Mesenchymal stem cell (in vitro differentiated cells and primary cell): ENCODE results near the gene SDK2.

Experiments
- DNase-seq: peaks from one replicate; pipeline ENCODE4 v3.0.0-alpha.2; 2013
- H2AFZ ChIP-seq: one replicate; pipeline ENCODE4 v1.6.1; 2013; ENCODE audit warnings: low read depth, mild to moderate bottlenecking, control low read depth, inconsistent platforms, low read length, moderate library complexity
- H2AK5ac ChIP-seq: 2 replicates; pipeline ENCODE4 v1.6.1; 2013; ENCODE audit warnings: low read length, moderate library complexity, mild to moderate bottlenecking, inconsistent platforms; ENCODE audit not compliant: severe bottlenecking
- H2BK120ac ChIP-seq: one replicate; pipeline ENCODE4 v1.6.1; 2013; ENCODE audit warnings: low read depth, mild to moderate bottlenecking, inconsistent platforms, low read length, moderate library complexity
- H2BK12ac ChIP-seq, 2 experiments: one replicate each; pipeline ENCODE4 v1.6.1; 2013; ENCODE audit warnings: inconsistent platforms in 2 of 2, low read length in 2 of 2, mild to moderate bottlenecking in 2 of 2, moderate library complexity in 2 of 2, control low read depth in 1 of 2
- H2BK15ac ChIP-seq: one replicate; pipeline ENCODE4 v1.6.1; 2013; ENCODE audit warnings: mild to moderate bottlenecking, low read depth, inconsistent platforms; ENCODE audit not compliant: poor library complexity, severe bottlenecking
- H2BK5ac ChIP-seq: 2 replicates; pipeline ENCODE4 v1.6.1; 2013; ENCODE audit warnings: low read depth, mild to moderate bottlenecking, low read length, control low read depth, inconsistent platforms; ENCODE audit not compliant: poor library complexity, severe bottlenecking
- H3K14ac ChIP-seq, 2 experiments: one replicate each; pipeline ENCODE4 v1.6.1; 2013; ENCODE audit warnings: inconsistent platforms in 2 of 2, low read length in 2 of 2, control low read depth in 1 of 2, mild to moderate bottlenecking in 1 of 2, moderate library complexity in 1 of 2
- H3K18ac ChIP-seq, 2 experiments: one replicate each; pipeline ENCODE4 v1.6.1; 2013; ENCODE audit warnings: inconsistent platforms in 2 of 2, low read length in 2 of 2, control low read depth in 1 of 2, low read depth in 1 of 2, mild to moderate bottlenecking in 1 of 2
- H3K23ac ChIP-seq, 2 experiments: one replicate each; pipeline ENCODE4 v1.6.1; 2013; ENCODE audit warnings: inconsistent platforms in 2 of 2, low read length in 2 of 2, mild to moderate bottlenecking in 2 of 2, moderate library complexity in 2 of 2, control low read depth in 1 of 2
- H3K27ac ChIP-seq: 2 replicates; pipeline ENCODE4 v1.5.1; 2013; ENCODE audit warnings: mild to moderate bottlenecking, moderate library complexity, low read length, control low read depth, inconsistent platforms; ENCODE audit not compliant: poor library complexity, severe bottlenecking
- H3K27me3 ChIP-seq, 2 experiments: 2 replicates each; pipeline versions ENCODE4 v1.6.1 to v1.7.0; 2013; ENCODE audit warnings: low read length in 2 of 2, mild to moderate bottlenecking in 2 of 2, moderate library complexity in 2 of 2, control low read depth in 1 of 2, inconsistent platforms in 1 of 2; ENCODE audit not compliant: control insufficient read depth in 1 of 2, insufficient read depth in 1 of 2
- H3K36me3 ChIP-seq, 2 experiments: 2 replicates each; pipeline versions ENCODE4 v1.6.1 to v1.7.0; 2013; ENCODE audit warnings: low read length in 2 of 2, control low read depth in 1 of 2, inconsistent platforms in 1 of 2, low read depth in 1 of 2, mild to moderate bottlenecking in 1 of 2; ENCODE audit not compliant: insufficient read depth in 2 of 2, control insufficient read depth in 1 of 2
- H3K4ac ChIP-seq, 2 experiments: one replicate each; pipeline ENCODE4 v1.6.1; 2013; ENCODE audit warnings: inconsistent platforms in 2 of 2, low read length in 2 of 2, mild to moderate bottlenecking in 2 of 2, moderate library complexity in 2 of 2, control low read depth in 1 of 2, low read depth in 1 of 2
- H3K4me1 ChIP-seq: 2 replicates; pipeline ENCODE4 v1.6.1; 2013; ENCODE audit warnings: low read depth, low read length, control low read depth; ENCODE audit not compliant: control insufficient read depth, insufficient read depth
- H3K4me2 ChIP-seq: 2 replicates; pipeline ENCODE4 v1.6.1; 2013; ENCODE audit warnings: low read length, mild to moderate bottlenecking, inconsistent platforms; ENCODE audit not compliant: poor library complexity, severe bottlenecking
- H3K4me3 ChIP-seq, 2 experiments: 2 replicates each; pipeline versions ENCODE4 v1.5.1 to v1.7.0; 2013; ENCODE audit warnings: low read length in 2 of 2, mild to moderate bottlenecking in 2 of 2, control low read depth in 1 of 2, low read depth in 1 of 2; ENCODE audit not compliant: insufficient read depth in 1 of 2
- H3K79me1 ChIP-seq: replicated peaks from 2 replicates; pipeline ENCODE4 v1.6.1; 2013; ENCODE audit warnings: mild to moderate bottlenecking, control low read depth, low read length, inconsistent platforms; ENCODE audit not compliant: poor library complexity, severe bottlenecking
- H3K9ac ChIP-seq: 2 replicates; pipeline ENCODE4 v1.7.0; 2013; ENCODE audit warnings: mild to moderate bottlenecking, low read length, moderate library complexity
- H3K9me3 ChIP-seq: 2 replicates; pipeline ENCODE4 v1.7.0; 2013; ENCODE audit warnings: mild to moderate bottlenecking, low read length; ENCODE audit not compliant: control insufficient read depth
- H4K8ac ChIP-seq: one replicate; pipeline ENCODE4 v1.6.1; 2013; ENCODE audit warnings: inconsistent platforms, mild to moderate bottlenecking, low read length, moderate library complexity
- H4K91ac ChIP-seq: one replicate; pipeline ENCODE4 v1.6.1; 2013; ENCODE audit warnings: mild to moderate bottlenecking, low read length, inconsistent platforms
- WGBS: methylation state at CpG from one replicate; pipeline ENCODE4 v1.1.7; 2013; ENCODE audit warnings: mixed read lengths; 5-methylcytosine and 5-hydroxymethylcytosine counted together

SDK2 gene

GRCh38 chr17:73598212-73598611 is 46.0 kb downstream of the SDK2 start:
- no peak for DNase-seq
- H3K36me3 ChIP-seq, result no peaks in the 10 kb centered on the region
- no peak overlapping the region for H3K27ac ChIP-seq
- no peak overlapping the region for H2AFZ ChIP-seq
- H4K91ac ChIP-seq, result no peak overlapping the region
- no peak overlapping the region for H2BK120ac ChIP-seq
- H2BK5ac ChIP-seq, result no peak overlapping the region
- H3K79me1 ChIP-seq, result no peaks in the 10 kb centered on the region
- H3K18ac ChIP-seq, result no peak overlapping the region
- no peak overlapping the region for H3K4me2 ChIP-seq
- no peak overlapping the region for H2BK15ac ChIP-seq
- peaks cover 4% of the 10 kb centered on the region for H3K9me3 ChIP-seq
- H3K27me3 ChIP-seq, result peaks cover 0 to 66% of the 10 kb centered on the region in 2 experiments
- H3K9ac ChIP-seq, result no peak overlapping the region
- no peak overlapping the region for H3K4ac ChIP-seq
- no peak overlapping the region for H2AK5ac ChIP-seq
- H3K23ac ChIP-seq, result no peak overlapping the region
- no peak overlapping the region for H2BK12ac ChIP-seq
- 70% methylated on average over 13 of the region's 13 CpGs for WGBS
- H3K4me3 ChIP-seq, result no peak overlapping the region
- H3K14ac ChIP-seq, result no peak overlapping the region
- H4K8ac ChIP-seq, result no peak overlapping the region
- H3K4me1 ChIP-seq, result no peaks in the 10 kb centered on the region

- no peak overlapping the region for H3K14ac ChIP-seq
- no peak for DNase-seq
Measured at GRCh38 chr17:73595931-73596330, 48.3 kb downstream of the SDK2 start.

GRCh38 chr17:73595479-73595878 is 48.8 kb downstream of the SDK2 start:
- Histone ChIP-seq H4K91ac (no peak overlapping the region), H3K23ac (no peak overlapping the region), H2BK12ac (no peak overlapping the region), H2BK5ac (no peak overlapping the region), H3K9ac (no peak overlapping the region), H4K8ac (no peak overlapping the region), H3K4ac (no peak overlapping the region), H3K36me3 (no peaks in the 10 kb centered on the region), H3K4me1 (no peaks in the 10 kb centered on the region), H2AK5ac (no peak overlapping the region), H3K27ac (no peak overlapping the region), H3K4me2 (no peak overlapping the region), H2AFZ (no peak overlapping the region), H3K18ac (no peak overlapping the region), H3K9me3 (no peaks in the 10 kb centered on the region), H3K27me3 (peaks cover 0 to 73% of the 10 kb centered on the region in 2 experiments), H2BK120ac (no peak overlapping the region), H2BK15ac (no peak overlapping the region), H3K4me3 (no peak overlapping the region), H3K14ac (no peak overlapping the region), H3K79me1 (no peaks in the 10 kb centered on the region)
- 54% methylated on average over 6 of the region's 6 CpGs for WGBS
- peak; percentile 64 for DNase-seq

More at GRCh38 chr17:73595931-73596330, 48.3 kb downstream of the SDK2 start:
- Histone ChIP-seq H4K91ac (no peak overlapping the region), H3K4ac (no peak overlapping the region), H2BK12ac (no peak overlapping the region), H2BK5ac (no peak overlapping the region), H3K4me2 (no peak overlapping the region), H4K8ac (no peak overlapping the region), H3K9ac (no peak overlapping the region), H3K27me3 (peaks cover 0 to 73% of the 10 kb centered on the region in 2 experiments), H3K4me3 (no peak overlapping the region), H3K23ac (no peak overlapping the region), H2BK15ac (no peak overlapping the region), H2AFZ (no peak overlapping the region), H2BK120ac (no peak overlapping the region), H3K18ac (no peak overlapping the region), H3K36me3 (no peaks in the 10 kb centered on the region), H3K79me1 (no peaks in the 10 kb centered on the region), H2AK5ac (no peak overlapping the region), H3K4me1 (no peaks in the 10 kb centered on the region), H3K27ac (no peak overlapping the region), H3K9me3 (no peaks in the 10 kb centered on the region)
- 72% methylated on average over 7 of the region's 7 CpGs for WGBS

DNA sequence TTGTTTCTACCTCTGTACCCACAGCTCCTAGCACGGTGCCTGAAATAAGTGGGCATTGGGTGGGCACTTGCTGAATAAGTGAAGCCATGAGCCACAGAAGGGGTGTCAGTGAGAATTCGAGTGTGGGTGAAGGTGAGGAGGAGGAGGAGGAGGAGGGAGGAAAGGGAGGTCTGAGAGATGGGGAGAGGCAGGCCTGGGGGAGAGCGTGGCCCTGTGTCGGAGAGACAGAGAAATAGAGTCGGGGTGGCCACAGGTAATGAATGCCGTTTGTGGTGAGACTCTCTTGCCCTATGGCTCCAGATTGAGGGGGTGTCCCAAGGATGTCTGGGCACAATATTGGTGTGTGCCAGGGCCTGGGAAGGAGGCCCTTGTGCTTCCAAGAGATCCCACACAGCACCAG is 49.2 kb downstream of the SDK2 start:
- Histone ChIP-seq H3K27me3 (peaks cover 0 to 74% of the 10 kb centered on the region in 2 experiments), H3K18ac (no peak overlapping the region), H3K14ac (no peak overlapping the region), H3K4me3 (no peak overlapping the region), H4K91ac (no peak overlapping the region), H2BK120ac (no peak overlapping the region), H3K4me2 (no peak overlapping the region), H3K9me3 (no peaks in the 10 kb centered on the region), H2AK5ac (no peak overlapping the region), H3K4ac (no peak overlapping the region), H2BK12ac (no peak overlapping the region), H2BK15ac (no peak overlapping the region), H3K23ac (no peak overlapping the region), H3K79me1 (no peaks in the 10 kb centered on the region), H3K27ac (no peak overlapping the region), H2AFZ (no peak overlapping the region), H3K4me1 (no peaks in the 10 kb centered on the region), H2BK5ac (no peak overlapping the region), H3K36me3 (no peaks in the 10 kb centered on the region), H3K9ac (no peak overlapping the region), H4K8ac (no peak overlapping the region)
- no peak for DNase-seq
- WGBS, result 90% methylated on average over 5 of the region's 6 CpGs
